Measurements from ENCODE around the gene PAPSS1. TPM values are rescaled to one million over a fixed set of nuclear protein-coding genes. Genes with fewer than 3 reads are reported as not detected.
A peak's percentile ranks its signal among the peaks of the same experiment; 100 is the strongest.

Gene PAPSS1
- polyA plus RNA-seq, 1 donor (not counting 4 experiments of a cell fraction or from before 2014, with no cell fraction given) = 95.2 TPM

DNA sequence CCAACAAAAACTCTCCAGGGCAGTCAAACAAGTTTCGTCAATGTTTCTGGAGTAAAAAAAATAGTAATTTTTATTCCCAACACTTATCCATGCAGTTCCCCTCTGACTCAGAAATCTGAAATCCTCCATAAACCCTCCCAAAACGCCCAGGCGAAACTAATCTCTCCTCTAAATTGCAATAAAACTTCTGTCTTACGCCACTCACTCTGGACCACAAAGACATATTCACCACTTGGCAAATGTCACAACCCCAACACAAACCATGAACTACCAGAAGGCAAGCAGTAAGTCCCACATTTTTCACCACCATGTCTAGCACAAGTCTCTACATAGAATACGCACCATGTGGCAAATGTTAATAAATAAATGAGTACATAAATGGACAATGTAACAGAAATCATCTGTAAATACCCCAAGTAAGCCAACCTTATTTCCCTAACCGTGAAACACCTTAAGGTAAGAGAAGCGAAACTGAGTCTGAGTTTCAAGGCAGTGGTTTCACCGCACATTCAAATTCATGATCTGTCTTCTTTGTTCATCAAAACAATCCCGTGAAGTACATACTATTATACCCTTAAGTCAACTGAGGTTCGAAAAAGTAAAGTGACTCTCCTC is 1.6 kb downstream of the PAPSS1 start:
- Histone ChIP-seq H3K9me3 (ENCODE audit: control insufficient read depth, low read depth, low read length) (no peaks in the 10 kb centered on the region), H3K4me1 (ENCODE audit: control insufficient read depth, extremely low read depth, insufficient read depth, low read length) (peaks cover 11% of the 10 kb centered on the region), H3K36me3 (ENCODE audit: control insufficient read depth in 2 of 2, extremely low read depth in 1 of 2, insufficient read depth in 2 of 2, low read length in 2 of 2) (no peaks in the 10 kb centered on the region), H3K9ac (ENCODE audit: control insufficient read depth, extremely low read depth, insufficient read depth, low read length) (peak overlapping the region; percentile 30), H3K9me1 (ENCODE audit: control insufficient read depth, extremely low read depth, insufficient read depth, low read length) (peaks cover 2% of the 10 kb centered on the region), H3K4me3 (ENCODE audit: control insufficient read depth in 2 of 3, extremely low read depth in 1 of 3, insufficient read depth in 2 of 3, low read depth in 1 of 3, low read length in 3 of 3) (peak overlapping the region; percentile 82 to 89 (median 89)), H3K4me2 (ENCODE audit: control insufficient read depth, extremely low read depth, insufficient read depth, low read depth, low read length) (peak overlapping the region; percentile 96), H2AFZ (ENCODE audit: control insufficient read depth, low read length) (no peak overlapping the region), H3K27ac (ENCODE audit: control insufficient read depth, insufficient read depth, low read length) (peak overlapping the region; percentile 32), H3K27me3 (ENCODE audit: control insufficient read depth, extremely low read depth, insufficient read depth, low read length) (no peaks in the 10 kb centered on the region), H4K20me1 (ENCODE audit: control insufficient read depth, extremely low read depth, insufficient read depth, low read length) (no peaks in the 10 kb centered on the region), H3K79me2 (ENCODE audit: control insufficient read depth, insufficient read depth, low read length) (peaks cover 55% of the 10 kb centered on the region)
- FAIRE-seq = no peak
- dilution Hi-C loops (cut with MboI; ENCODE audit: extremely low pct_ligation_motif_present, low sequenced_read_pairs) = no loop called here
- DNase-seq (ENCODE audit: low read depth, low spot score) = no peak
- TF ChIP-seq, protein P1, sequence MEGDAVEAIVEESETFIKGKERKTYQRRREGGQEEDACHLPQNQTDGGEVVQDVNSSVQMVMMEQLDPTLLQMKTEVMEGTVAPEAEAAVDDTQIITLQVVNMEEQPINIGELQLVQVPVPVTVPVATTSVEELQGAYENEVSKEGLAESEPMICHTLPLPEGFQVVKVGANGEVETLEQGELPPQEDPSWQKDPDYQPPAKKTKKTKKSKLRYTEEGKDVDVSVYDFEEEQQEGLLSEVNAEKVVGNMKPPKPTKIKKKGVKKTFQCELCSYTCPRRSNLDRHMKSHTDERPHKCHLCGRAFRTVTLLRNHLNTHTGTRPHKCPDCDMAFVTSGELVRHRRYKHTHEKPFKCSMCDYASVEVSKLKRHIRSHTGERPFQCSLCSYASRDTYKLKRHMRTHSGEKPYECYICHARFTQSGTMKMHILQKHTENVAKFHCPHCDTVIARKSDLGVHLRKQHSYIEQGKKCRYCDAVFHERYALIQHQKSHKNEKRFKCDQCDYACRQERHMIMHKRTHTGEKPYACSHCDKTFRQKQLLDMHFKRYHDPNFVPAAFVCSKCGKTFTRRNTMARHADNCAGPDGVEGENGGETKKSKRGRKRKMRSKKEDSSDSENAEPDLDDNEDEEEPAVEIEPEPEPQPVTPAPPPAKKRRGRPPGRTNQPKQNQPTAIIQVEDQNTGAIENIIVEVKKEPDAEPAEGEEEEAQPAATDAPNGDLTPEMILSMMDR (optimal IDR thresholded peaks at IDR 0.05 in 1 of 3, IDR thresholded peaks at IDR 0.05 in 1 of 3, conservative IDR thresholded peaks at IDR 0.05 in 1 of 3; ENCODE audit: extremely low read depth in 1 of 3, insufficient read depth in 2 of 3, low read length in 3 of 3) = no peak
- TF ChIP-seq EZH2 (IDR thresholded peaks at IDR 0.05; ENCODE audit: low read length) = no peak

DNA sequence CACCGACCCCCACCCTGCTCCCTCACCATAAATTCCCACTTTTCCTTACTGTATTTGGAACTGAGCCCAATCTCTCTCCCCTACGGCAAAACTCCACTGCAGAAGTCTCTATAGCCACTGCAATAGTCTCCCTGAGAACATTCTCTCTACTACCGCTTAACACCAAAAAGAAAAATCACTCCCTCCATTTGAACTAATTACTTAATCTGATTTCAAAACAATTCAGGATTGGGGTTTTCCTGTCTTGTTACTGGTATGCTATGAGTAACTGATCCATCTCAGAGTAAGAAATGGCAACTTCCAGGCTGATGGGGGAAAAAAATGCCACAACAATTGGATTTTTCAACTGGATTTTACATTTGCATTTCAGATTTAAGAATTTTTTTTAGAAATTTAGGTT is 5.8 kb downstream of the PAPSS1 start:
- peaks cover 84% of the 10 kb centered on the region for H3K79me2 ChIP-seq (ENCODE audit: control insufficient read depth, insufficient read depth, low read length)
- no peak overlapping the region for H3K4me3 ChIP-seq (ENCODE audit: control insufficient read depth in 2 of 3, extremely low read depth in 1 of 3, insufficient read depth in 2 of 3, low read depth in 1 of 3, low read length in 3 of 3)
- no peak overlapping the region for H2AFZ ChIP-seq (ENCODE audit: control insufficient read depth, low read length)
- H3K27ac ChIP-seq (ENCODE audit: control insufficient read depth, insufficient read depth, low read length) = no peak overlapping the region
- H3K4me2 ChIP-seq (ENCODE audit: control insufficient read depth, extremely low read depth, insufficient read depth, low read depth, low read length) = no peak overlapping the region
- H3K9me3 ChIP-seq (ENCODE audit: control insufficient read depth, low read depth, low read length) = no peaks in the 10 kb centered on the region
- H3K9ac ChIP-seq (ENCODE audit: control insufficient read depth, extremely low read depth, insufficient read depth, low read length) = no peak overlapping the region
- H3K27me3 ChIP-seq (ENCODE audit: control insufficient read depth, extremely low read depth, insufficient read depth, low read length) = no peaks in the 10 kb centered on the region
- no peak for TF ChIP-seq EZH2 (IDR thresholded peaks at IDR 0.05; ENCODE audit: low read length)
- TF ChIP-seq, protein P1 (optimal IDR thresholded peaks at IDR 0.05 in 1 of 3, IDR thresholded peaks at IDR 0.05 in 1 of 3, conservative IDR thresholded peaks at IDR 0.05 in 1 of 3; ENCODE audit: extremely low read depth in 1 of 3, insufficient read depth in 2 of 3, low read length in 3 of 3) = no peak
- peaks cover 25% of the 10 kb centered on the region for H3K4me1 ChIP-seq (ENCODE audit: control insufficient read depth, extremely low read depth, insufficient read depth, low read length)
- H3K9me1 ChIP-seq (ENCODE audit: control insufficient read depth, extremely low read depth, insufficient read depth, low read length) = peaks cover 2% of the 10 kb centered on the region
- DNase-seq (ENCODE audit: low read depth, low spot score) = no peak
- no peaks in the 10 kb centered on the region for H3K36me3 ChIP-seq (ENCODE audit: control insufficient read depth in 2 of 2, extremely low read depth in 1 of 2, insufficient read depth in 2 of 2, low read length in 2 of 2)
- dilution Hi-C loops (cut with MboI; ENCODE audit: extremely low pct_ligation_motif_present, low sequenced_read_pairs) = no loop called here
- FAIRE-seq = no peak
- H4K20me1 ChIP-seq (ENCODE audit: control insufficient read depth, extremely low read depth, insufficient read depth, low read length) = no peaks in the 10 kb centered on the region

Measured in keratinocyte (primary cell).